Osteoblast (primary cell): ENCODE results near the gene MGAT4C. TPM values are rescaled to one million over a fixed set of nuclear protein-coding genes. Genes with fewer than 3 reads are reported as not detected.

Source experiments
- DNase-seq: peaks from one replicate; pipeline ENCODE4 v3.0.0; 2011; ENCODE audit warnings: low spot score, mixed read lengths; ENCODE audit not compliant: insufficient read length; ENCODE audit errors: missing footprints
- H2AFZ ChIP-seq: 2 replicates; pipeline ENCODE4 v1.6.0; 2011; ENCODE audit warnings: mild to moderate bottlenecking, low read length
- H3K27ac ChIP-seq: 2 replicates; pipeline ENCODE4 v1.5.1; 2011; ENCODE audit warnings: mild to moderate bottlenecking, low read depth, low read length, moderate library complexity
- H3K27me3 ChIP-seq: 2 replicates; pipeline ENCODE4 v1.6.0; 2012; ENCODE audit warnings: mild to moderate bottlenecking, control low read depth, inconsistent platforms, low read length, moderate library complexity; ENCODE audit not compliant: insufficient read depth
- H3K36me3 ChIP-seq: 2 replicates; pipeline ENCODE4 v1.5.1; 2011; ENCODE audit warnings: mild to moderate bottlenecking, low read length, control low read depth, moderate library complexity; ENCODE audit not compliant: insufficient read depth
- H3K4me1 ChIP-seq: 2 replicates; pipeline ENCODE4 v1.5.1; 2011; ENCODE audit warnings: mild to moderate bottlenecking, low read length, control low read depth, moderate library complexity; ENCODE audit not compliant: insufficient read depth
- H3K4me2 ChIP-seq: 2 replicates; pipeline ENCODE4 v1.6.0; 2011; ENCODE audit warnings: mild to moderate bottlenecking, low read length; ENCODE audit not compliant: insufficient read depth
- H3K4me3 ChIP-seq: fragments of 200-600 bp; sonication (generic); 3 replicates; pipeline ENCODE4 v1.5.1; 2012; ENCODE audit warnings: mild to moderate bottlenecking, low read length, inconsistent platforms; ENCODE audit not compliant: insufficient read depth
- H3K79me2 ChIP-seq: 2 replicates; pipeline ENCODE4 v1.6.0; 2012; ENCODE audit warnings: mild to moderate bottlenecking, low read length, control low read depth, inconsistent platforms; ENCODE audit not compliant: insufficient read depth
- H3K9me3 ChIP-seq: 2 replicates; pipeline ENCODE4 v1.5.1; 2011; ENCODE audit warnings: low read depth, low read length, control low read depth
- H4K20me1 ChIP-seq: 2 replicates; pipeline ENCODE4 v1.6.0; 2012; ENCODE audit warnings: mild to moderate bottlenecking, low read length, control low read depth; ENCODE audit not compliant: insufficient read depth
- CTCF ChIP-seq: IDR thresholded peaks from 2 replicates; pipeline ENCODE4 v1.5.1; 2011; ENCODE audit warnings: mild to moderate bottlenecking, low read depth, low read length, moderate library complexity; ENCODE audit errors: extremely low read depth
- total RNA-seq: library from RNA; depleted of rRNA; stranded (reverse); fragments of >200 nt; gene quantifications from 2 replicates; pipeline ENCODE4 v1.2.3, GENCODE V29; 2012

Gene MGAT4C
- total RNA-seq, 1 donor, result not detected

GRCh38 chr12:86249276-86249675, 6.9 kb downstream of the MGAT4C start:
- no peaks in the 10 kb centered on the region for H3K27me3 ChIP-seq
- H3K4me3 ChIP-seq, result no peak overlapping the region
- H3K27ac ChIP-seq, result no peak overlapping the region
- no peaks in the 10 kb centered on the region for H4K20me1 ChIP-seq
- H3K4me2 ChIP-seq, result no peak overlapping the region
- TF ChIP-seq CTCF, result no peak
- H3K79me2 ChIP-seq, result no peaks in the 10 kb centered on the region
- no peaks in the 10 kb centered on the region for H3K36me3 ChIP-seq
- no peak for DNase-seq
- H3K4me1 ChIP-seq, result peaks cover 2% of the 10 kb centered on the region
- H3K9me3 ChIP-seq, result no peaks in the 10 kb centered on the region
- H2AFZ ChIP-seq, result no peak overlapping the region

GRCh38 chr12:86247871-86248270, 8.3 kb downstream of the MGAT4C start:
- no peak for TF ChIP-seq CTCF
- H4K20me1 ChIP-seq, result no peaks in the 10 kb centered on the region

GRCh38 chr12:86241600-86241999, 14.6 kb downstream of the MGAT4C start:
- H3K4me3 ChIP-seq, result no peak overlapping the region
- H3K36me3 ChIP-seq, result no peaks in the 10 kb centered on the region
- H3K4me1 ChIP-seq, result no peaks in the 10 kb centered on the region
- no peaks in the 10 kb centered on the region for H3K9me3 ChIP-seq
- H2AFZ ChIP-seq, result no peak overlapping the region
- no peaks in the 10 kb centered on the region for H3K79me2 ChIP-seq
- H3K27me3 ChIP-seq, result no peaks in the 10 kb centered on the region
- no peak for TF ChIP-seq CTCF
- H3K27ac ChIP-seq, result no peak overlapping the region
- H3K4me2 ChIP-seq, result no peak overlapping the region
- H4K20me1 ChIP-seq, result no peaks in the 10 kb centered on the region
- DNase-seq, result no peak

More at GRCh38 chr12:86247871-86248270, 8.3 kb downstream of the MGAT4C start:
- no peak overlapping the region for H3K4me2 ChIP-seq
- H3K36me3 ChIP-seq, result no peaks in the 10 kb centered on the region
- DNase-seq, result no peak
- no peaks in the 10 kb centered on the region for H3K79me2 ChIP-seq
- H3K27ac ChIP-seq, result no peak overlapping the region
- no peak overlapping the region for H2AFZ ChIP-seq
- H3K4me3 ChIP-seq, result no peak overlapping the region
- peaks cover 2% of the 10 kb centered on the region for H3K4me1 ChIP-seq
- H3K27me3 ChIP-seq, result no peaks in the 10 kb centered on the region
- H3K9me3 ChIP-seq, result no peaks in the 10 kb centered on the region

- Histone ChIP-seq H3K27me3 (no peaks in the 10 kb centered on the region), H2AFZ (no peak overlapping the region), H3K27ac (no peak overlapping the region), H4K20me1 (no peaks in the 10 kb centered on the region), H3K4me1 (no peaks in the 10 kb centered on the region), H3K4me3 (no peak overlapping the region), H3K9me3 (no peaks in the 10 kb centered on the region), H3K36me3 (no peaks in the 10 kb centered on the region), H3K4me2 (no peak overlapping the region), H3K79me2 (no peaks in the 10 kb centered on the region)
- no peak for DNase-seq
- no peak for TF ChIP-seq CTCF
Observed at GRCh38 chr12:86234316-86234855, 21.8 kb downstream of the MGAT4C start.
